Progenitor cell of endocrine pancreas (in vitro differentiated cells): ENCODE results near the gene MRPL44. TPM values are rescaled to one million over a fixed set of nuclear protein-coding genes. Genes with fewer than 3 reads are reported as not detected.
A peak's percentile ranks its signal among the peaks of the same experiment; 100 is the strongest.

Source experiments
- DNase-seq: peaks from one replicate; pipeline ENCODE4 v3.0.0; 2021; ENCODE audit warnings: low spot score; ENCODE audit not compliant: unreplicated experiment
- H3K27ac Mint-ChIP-seq: 2 replicates; pipeline ENCODE4 v1.8.0; 2021; ENCODE audit warnings: mild to moderate bottlenecking, moderate library complexity, mixed read lengths
- H3K27me3 Mint-ChIP-seq: 2 replicates; pipeline ENCODE4 v1.8.0; 2021; ENCODE audit warnings: mixed read lengths
- H3K36me3 Mint-ChIP-seq: 2 replicates; pipeline ENCODE4 v1.8.0; 2022; ENCODE audit warnings: mixed read lengths; ENCODE audit not compliant: insufficient read depth
- H3K4me1 Mint-ChIP-seq: 2 replicates; pipeline ENCODE4 v1.8.0; 2021; ENCODE audit warnings: low read depth, mixed read lengths
- H3K4me3 Mint-ChIP-seq: 2 replicates; pipeline ENCODE4 v1.8.0; 2021; ENCODE audit warnings: low read depth, mild to moderate bottlenecking, moderate library complexity, mixed read lengths
- H3K9me3 Mint-ChIP-seq: 2 replicates; pipeline ENCODE4 v1.8.0; 2021; ENCODE audit warnings: low read depth, mixed read lengths
- CTCF ChIP-seq: fragments of 200-600 bp; sonication (generic); IDR thresholded peaks from one replicate; pipeline ENCODE4 v1.5.0; 2021; ENCODE audit warnings: antibody characterized with exemption, mild to moderate bottlenecking; ENCODE audit not compliant: unreplicated experiment
- total RNA-seq: library from RNA; stranded (reverse); gene quantifications from 2 replicates; pipeline ENCODE4 v1.2.1, GENCODE V29; 2021

The MRPL44 gene
- total RNA-seq, 1 donor from 2014 or later, result 26.1 TPM

DNA sequence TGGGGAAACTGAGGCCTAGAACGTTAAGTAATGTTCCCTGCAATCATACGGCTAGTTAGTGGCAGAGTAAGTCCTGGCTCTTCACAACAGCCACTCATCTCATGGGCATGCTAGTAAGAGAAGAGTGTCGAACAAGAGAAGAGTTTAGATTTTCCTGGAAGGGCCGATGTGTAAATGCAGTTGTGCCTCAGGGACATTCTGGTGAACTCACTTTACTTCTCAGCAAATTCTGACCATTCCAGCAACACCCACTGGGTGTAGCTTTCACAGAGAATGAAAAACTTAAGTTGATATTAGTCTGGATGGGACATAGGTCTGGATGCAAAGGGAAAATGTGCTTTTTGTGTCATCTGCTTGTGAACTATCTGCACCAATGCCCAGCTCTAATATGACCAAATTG lies 23.5 kb downstream of the MRPL44 start:
- Mint-ChIP-seq H3K9me3 (no peaks in the 10 kb centered on the region), H3K4me1 (no peaks in the 10 kb centered on the region), H3K4me3 (no peak overlapping the region), H3K36me3 (peaks cover 1% of the 10 kb centered on the region), H3K27ac (no peak overlapping the region), H3K27me3 (no peaks in the 10 kb centered on the region)
- DNase-seq, result no peak
- no peak for TF ChIP-seq CTCF

- TF ChIP-seq CTCF, result no peak
- H3K27me3 Mint-ChIP-seq, result no peaks in the 10 kb centered on the region
- no peak overlapping the region for H3K4me3 Mint-ChIP-seq
- no peak overlapping the region for H3K27ac Mint-ChIP-seq
- no peak for DNase-seq
- peaks cover 1% of the 10 kb centered on the region for H3K36me3 Mint-ChIP-seq
- no peaks in the 10 kb centered on the region for H3K9me3 Mint-ChIP-seq
- no peaks in the 10 kb centered on the region for H3K4me1 Mint-ChIP-seq
Measured at GRCh38 chr2:223981241-223981640, 24.0 kb downstream of the MRPL44 start.

- peaks cover 4% of the 10 kb centered on the region for H3K4me1 Mint-ChIP-seq
- no peaks in the 10 kb centered on the region for H3K9me3 Mint-ChIP-seq
- no peaks in the 10 kb centered on the region for H3K27me3 Mint-ChIP-seq
- no peak overlapping the region for H3K27ac Mint-ChIP-seq
- TF ChIP-seq CTCF, result peak; percentile 29
- no peak overlapping the region for H3K4me3 Mint-ChIP-seq
- DNase-seq, result no peak
- peaks cover 1% of the 10 kb centered on the region for H3K36me3 Mint-ChIP-seq
Measured at GRCh38 chr2:223989206-223989855, 32.1 kb downstream of the MRPL44 start.

- peaks cover 4% of the 10 kb centered on the region for H3K4me1 Mint-ChIP-seq
- no peak overlapping the region for H3K4me3 Mint-ChIP-seq
- DNase-seq, result no peak
- H3K9me3 Mint-ChIP-seq, result no peaks in the 10 kb centered on the region
- H3K27ac Mint-ChIP-seq, result no peak overlapping the region
- H3K27me3 Mint-ChIP-seq, result no peaks in the 10 kb centered on the region
- no peaks in the 10 kb centered on the region for H3K36me3 Mint-ChIP-seq
- no peak for TF ChIP-seq CTCF
Measured at GRCh38 chr2:223989856-223990232, 32.6 kb downstream of the MRPL44 start.

DNA sequence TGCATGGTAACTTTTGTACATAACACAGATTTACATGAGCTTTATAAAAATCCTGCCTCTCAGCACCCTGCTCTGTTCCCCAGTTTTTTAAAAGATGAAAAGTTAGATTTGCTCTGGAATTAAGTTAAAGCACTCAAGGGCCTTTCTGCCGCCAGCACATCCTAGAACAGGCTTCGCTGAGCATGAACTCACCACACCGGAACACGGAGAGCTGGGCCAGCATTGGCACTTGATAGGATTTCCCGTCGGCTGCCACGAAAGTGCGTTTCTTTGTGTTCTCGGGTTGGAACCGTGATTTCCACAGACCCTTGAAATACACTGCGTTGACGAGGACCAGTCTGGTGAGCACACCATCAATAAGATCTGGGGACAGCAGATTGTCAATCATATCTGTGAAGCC lies 34.3 kb downstream of the MRPL44 start:
- Mint-ChIP-seq H3K4me1 (peaks cover 4% of the 10 kb centered on the region), H3K4me3 (no peak overlapping the region), H3K27ac (no peak overlapping the region), H3K27me3 (no peaks in the 10 kb centered on the region), H3K36me3 (no peaks in the 10 kb centered on the region), H3K9me3 (no peaks in the 10 kb centered on the region)
- no peak for DNase-seq
- TF ChIP-seq CTCF, result no peak
